PC-3 (cell line): ENCODE measurements around the gene ST6GALNAC3.

Experiments
- CTCF ChIP-seq: fragments of 300-600 bp; sonication (generic); conservative IDR thresholded peaks from 2 replicates; pipeline ENCODE4 v1.5.1; 2017; ENCODE audit warnings: antibody characterized with exemption, low read depth, mild to moderate bottlenecking, low read length
- EZH2phosphoT487 ChIP-seq: fragments of 300-600 bp; sonication (generic); IDR thresholded peaks from 2 replicates; pipeline ENCODE4 v1.6.1; 2018; ENCODE audit warnings: mild to moderate bottlenecking, antibody characterized with exemption, low read length, borderline replicate concordance

- no peak for TF ChIP-seq EZH2phosphoT487
- TF ChIP-seq CTCF: no peak
These were observed 62.3 kb downstream of the ST6GALNAC3 start for GRCh38 chr1:76136894-76137293.
